IMR-90 (cell line): ENCODE data around the gene AKT1S1. TPM values are rescaled to one million over a fixed set of nuclear protein-coding genes. Genes with fewer than 3 reads are reported as not detected.

ENCODE experiments used
- ATAC-seq: fragments of 200-7000 bp; cut with Tn5 transposase; 2 replicates; pipeline ENCODE4 v1.9.1; 2020; ENCODE audit warnings: low read depth, mild to moderate bottlenecking, moderate library complexity
- BruUV-seq: library from RNA; stranded (reverse); fragments of 400-500 nt; replicated peaks from 2 replicates; lab custom pipeline; 2021; lab: Mats Ljungman, UMichigan
- CTCF ChIA-PET: fragments of 300-600 bp; formaldehyde crosslinking; extraction: SDS; loops from one replicate; lab custom pipeline; 2021; ENCODE audit warnings: antibody characterized with exemption; lab: Yijun Ruan, JAX
- POLR2A ChIA-PET: fragments of 300-600 bp; sonication (Branson Sonifier 250); formaldehyde crosslinking; loops from one replicate; lab custom pipeline; 2022; ENCODE audit warnings: antibody characterized with exemption; ENCODE audit not compliant: unreplicated experiment; lab: Charles Lee
- DNase-seq: peaks from one replicate; pipeline ENCODE4 v3.0.0; 2013
- H2AFZ ChIP-seq: replicated peaks from 2 replicates; pipeline ENCODE3; 2013; ENCODE audit warnings: low read length, mild to moderate bottlenecking; ENCODE audit not compliant: poor library complexity
- H2AK5ac ChIP-seq: 2 replicates; pipeline ENCODE4 v1.6.1; 2013; ENCODE audit warnings: low read depth, low read length, inconsistent platforms
- H2AK9ac ChIP-seq: replicated peaks from 2 replicates; pipeline ENCODE3; 2013; ENCODE audit warnings: mild to moderate bottlenecking, low read depth, low read length, moderate library complexity; ENCODE audit not compliant: poor library complexity
- H2BK120ac ChIP-seq: 2 replicates; pipeline ENCODE4 v1.6.1; 2013; ENCODE audit warnings: low read depth, low read length, inconsistent platforms
- H2BK15ac ChIP-seq: 3 replicates; pipeline ENCODE4 v1.6.1; 2013; ENCODE audit warnings: low read depth, low read length, inconsistent platforms
- H2BK20ac ChIP-seq: 2 replicates; pipeline ENCODE4 v1.6.1; 2013; ENCODE audit warnings: low read depth, mild to moderate bottlenecking, inconsistent platforms, low read length, moderate library complexity
- H2BK5ac ChIP-seq: 2 replicates; pipeline ENCODE4 v1.6.1; 2013; ENCODE audit warnings: mild to moderate bottlenecking, low read depth, low read length, inconsistent platforms; ENCODE audit not compliant: poor library complexity, severe bottlenecking
- H3K14ac ChIP-seq: replicated peaks from 2 replicates; pipeline ENCODE4 v1.6.1; 2013; ENCODE audit warnings: low read depth, low read length, inconsistent platforms
- H3K18ac ChIP-seq: 2 replicates; pipeline ENCODE4 v1.6.1; 2013; ENCODE audit warnings: low read depth, low read length, control low read depth
- H3K23ac ChIP-seq: 2 replicates; pipeline ENCODE4 v1.6.1; 2013; ENCODE audit warnings: low read depth, low read length, inconsistent platforms
- H3K27ac ChIP-seq: 2 replicates; pipeline ENCODE4 v1.5.1; 2013; ENCODE audit warnings: mild to moderate bottlenecking, control low read depth, low read length; ENCODE audit not compliant: insufficient read depth
- H3K27me3 ChIP-seq: 2 replicates; pipeline ENCODE4 v1.6.1; 2013; ENCODE audit warnings: low read length; ENCODE audit not compliant: control insufficient read depth, insufficient read depth
- H3K36me3 ChIP-seq: 2 replicates; pipeline ENCODE4 v1.6.1; 2013; ENCODE audit warnings: low read length, mixed read lengths; ENCODE audit not compliant: control insufficient read depth, insufficient read depth
- H3K4ac ChIP-seq: 2 replicates; pipeline ENCODE4 v1.6.1; 2013; ENCODE audit warnings: low read depth, low read length, inconsistent platforms
- H3K4me1 ChIP-seq: 2 replicates; pipeline ENCODE4 v1.6.1; 2013; ENCODE audit warnings: low read length, mixed read lengths; ENCODE audit not compliant: control insufficient read depth, insufficient read depth
- H3K4me2 ChIP-seq: 2 replicates; pipeline ENCODE4 v1.6.1; 2013; ENCODE audit warnings: low read depth, mild to moderate bottlenecking, control low read depth, low read length, moderate library complexity
- H3K4me3 ChIP-seq: 2 replicates; pipeline ENCODE4 v1.5.1; 2013; ENCODE audit warnings: low read depth, mild to moderate bottlenecking, control low read depth, low read length, moderate library complexity; ENCODE audit not compliant: insufficient read depth
- H3K56ac ChIP-seq: 2 replicates; pipeline ENCODE4 v1.6.1; 2013; ENCODE audit warnings: low read length, inconsistent platforms; ENCODE audit not compliant: insufficient read depth; ENCODE audit errors: extremely low read depth
- H3K79me1 ChIP-seq, 2 experiments: 2 replicates each; pipeline ENCODE4 v1.6.1; 2013; ENCODE audit warnings: low read length in 2 of 2, inconsistent platforms in 1 of 2, low read depth in 1 of 2
- H3K9ac ChIP-seq: 2 replicates; pipeline ENCODE4 v1.6.1; 2013; ENCODE audit warnings: low read depth, low read length, control low read depth
- H3K9me1 ChIP-seq: 2 replicates; pipeline ENCODE4 v1.6.1; 2013; ENCODE audit warnings: low read length, inconsistent platforms; ENCODE audit not compliant: insufficient read depth
- H3K9me3 ChIP-seq: 2 replicates; pipeline ENCODE4 v1.6.1; 2013; ENCODE audit warnings: low read length; ENCODE audit not compliant: control insufficient read depth, insufficient read depth
- H4K20me1 ChIP-seq: 2 replicates; pipeline ENCODE4 v1.6.1; 2013; ENCODE audit warnings: low read length, inconsistent platforms; ENCODE audit not compliant: insufficient read depth
- H4K5ac ChIP-seq: 2 replicates; pipeline ENCODE4 v1.6.1; 2013; ENCODE audit warnings: mild to moderate bottlenecking, low read depth, low read length, control low read depth
- H4K8ac ChIP-seq, 2 experiments: 2 replicates each; pipeline ENCODE4 v1.6.1; 2013; ENCODE audit warnings: low read depth in 2 of 2, low read length in 2 of 2, control low read depth in 1 of 2, inconsistent platforms in 1 of 2
- H4K91ac ChIP-seq: 2 replicates; pipeline ENCODE4 v1.6.1; 2013; ENCODE audit warnings: low read depth, low read length, inconsistent platforms; ENCODE audit not compliant: insufficient read depth
- CTCF ChIP-seq: conservative IDR thresholded peaks from 2 replicates; pipeline ENCODE4 v1.5.1; 2012; ENCODE audit warnings: mild to moderate bottlenecking, low read depth, low read length, improper control_type of control experiment
- MAZ ChIP-seq: IDR thresholded peaks from 2 replicates; pipeline ENCODE4 v1.6.1; 2012; ENCODE audit warnings: low read depth, mild to moderate bottlenecking, low read length, improper control_type of control experiment, moderate library complexity, borderline replicate concordance
- MXI1 ChIP-seq: IDR thresholded peaks from 2 replicates; pipeline ENCODE4 v1.6.1; 2012; ENCODE audit warnings: low read depth, mild to moderate bottlenecking, low read length, moderate library complexity, borderline replicate concordance
- NFE2L2 ChIP-seq: fragments of 150-350 bp; IDR thresholded peaks from 2 replicates; pipeline ENCODE4 v1.6.1; 2016; ENCODE audit warnings: low read depth, mild to moderate bottlenecking, low read length
- POLR2A ChIP-seq: IDR thresholded peaks from 2 replicates; pipeline ENCODE4 v1.6.1; 2012; ENCODE audit warnings: mild to moderate bottlenecking, low read depth, low read length
- RAD21 ChIP-seq: IDR thresholded peaks from 2 replicates; pipeline ENCODE4 v1.6.1; 2012; ENCODE audit warnings: low read length, improper control_type of control experiment
- RCOR1 ChIP-seq: IDR thresholded peaks from 2 replicates; pipeline ENCODE4 v1.6.1; 2012; ENCODE audit warnings: mild to moderate bottlenecking, low read length, improper control_type of control experiment; ENCODE audit not compliant: insufficient replicate concordance
- SMC3 ChIP-seq: fragments of 150-350 bp; IDR thresholded peaks from 2 replicates; pipeline ENCODE4 v1.6.1; 2016; ENCODE audit warnings: low read depth, mild to moderate bottlenecking, antibody characterized with exemption, low read length, moderate library complexity
- USF2 ChIP-seq: fragments of 150-350 bp; IDR thresholded peaks from 2 replicates; pipeline ENCODE4 v1.6.1; 2017; ENCODE audit warnings: mild to moderate bottlenecking, antibody characterized with exemption, low read length, low read depth
- WGBS, 2 experiments: methylation state at CpG; one replicate each; pipeline versions ENCODE4 v1.1.5 to v1.1.7; 2013; ENCODE audit warnings: missing lambda C conversion rate in 2 of 2; ENCODE audit not compliant: insufficient read length in 1 of 2; ENCODE audit errors: extremely low coverage in 2 of 2; 5-methylcytosine and 5-hydroxymethylcytosine counted together
- dilution Hi-C: fragments of 300-500 bp; cut with HindIII; formaldehyde crosslinking; loops from one replicate; pipeline ENCODE4 v1.14.3; 2018; ENCODE audit warnings: low sequenced_read_pairs; ENCODE audit not compliant: unreplicated experiment
- in situ Hi-C: fragments of 300-500 bp; cut with MboI; formaldehyde crosslinking; loops from 3 replicates; pipeline ENCODE4 v1.14.3; 2019; ENCODE audit warnings: low sequenced_read_pairs, inconsistent platforms, mixed read lengths
- intact Hi-C: fragments of 100-400 bp; cut with micrococcal nuclease; formaldehyde crosslinking; loops from 2 replicates; pipeline ENCODE4 v1.10.0; 2022
- polyA plus RNA-seq, 3 experiments: library from polyadenylated mRNA; depleted of rRNA; stranded (reverse); fragments of >200 nt; gene quantifications; 2 replicates each; pipeline ENCODE4 v1.2.3, GENCODE V29; 2012; ENCODE audit warnings: low replicate concordance in 1 of 3
- total RNA-seq: library from RNA; depleted of rRNA; stranded (reverse); fragments of >200 nt; gene quantifications from 2 replicates; pipeline ENCODE4 v1.2.3, GENCODE V29; 2012

Gene AKT1S1
- total and polyA plus RNA-seq, 2 of the 4 experiments (the other 2 are of a cell fraction) = 3.6 to 54.4 TPM

- H3K27ac ChIP-seq = no peak overlapping the region
- CTCF ChIA-PET = no interaction called here
- H3K9me3 ChIP-seq = no peaks in the 10 kb centered on the region
- no peak overlapping the region for H2BK5ac ChIP-seq
- H2BK20ac ChIP-seq = no peak overlapping the region
- H3K4me2 ChIP-seq = no peak overlapping the region
- H4K20me1 ChIP-seq = peaks cover 43% of the 10 kb centered on the region
- no peak overlapping the region for H3K4ac ChIP-seq
- H2BK120ac ChIP-seq = no peak overlapping the region
- dilution Hi-C loops = no loop called here
- TF ChIP-seq RCOR1 (no peak), CTCF (no peak), MAZ (no peak), NFE2L2 (no peak), USF2 (no peak), SMC3 (no peak), RAD21 (no peak), MXI1 (no peak), POLR2A (no peak)
- peaks cover 15% of the 10 kb centered on the region for H3K9me1 ChIP-seq
- no peak overlapping the region for H3K23ac ChIP-seq
- no peak overlapping the region for H4K91ac ChIP-seq
- no peak overlapping the region for H2AK9ac ChIP-seq
- H3K9ac ChIP-seq = no peak overlapping the region
- H3K4me3 ChIP-seq = no peak overlapping the region
- no peak overlapping the region for H2BK15ac ChIP-seq
- BruUV-seq = no TSS peak
- DNase-seq = no peak
- no peaks in the 10 kb centered on the region for H3K27me3 ChIP-seq
- H3K56ac ChIP-seq = no peak overlapping the region
- intact Hi-C loops = no loop called here
- no peak overlapping the region for H4K5ac ChIP-seq
- no peak overlapping the region for H3K18ac ChIP-seq
- H4K8ac ChIP-seq = no peak overlapping the region
- H3K36me3 ChIP-seq = peaks cover 50% of the 10 kb centered on the region
- H3K79me1 ChIP-seq = peaks cover 32 to 82% of the 10 kb centered on the region in 2 experiments
- H3K4me1 ChIP-seq = peaks cover 8% of the 10 kb centered on the region
- no peak overlapping the region for H3K14ac ChIP-seq
- H2AFZ ChIP-seq = no peak overlapping the region
- no peak for ATAC-seq
- POLR2A ChIA-PET = no interaction called here
- in situ Hi-C loops = no loop called here
- 87% methylated on average over 4 of the region's 21 CpGs; no CpG with 5 or more reads in 1 of the 2 experiments for WGBS, 2 experiments
- no peak overlapping the region for H2AK5ac ChIP-seq
Measured at GRCh38 chr19:49916839-49917733, 39.9 kb upstream of the AKT1S1 start.
